Measurements from ENCODE around the gene SNX13. TPM values are rescaled to one million over a fixed set of nuclear protein-coding genes. Genes with fewer than 3 reads are reported as not detected.

Gene SNX13
- total and polyA plus RNA-seq, 9 of the 15 experiments (the other 6 are each of a cell fraction or from before 2014, with no cell fraction given): 5.6 to 33.2 (median 25.4) TPM

DNA sequence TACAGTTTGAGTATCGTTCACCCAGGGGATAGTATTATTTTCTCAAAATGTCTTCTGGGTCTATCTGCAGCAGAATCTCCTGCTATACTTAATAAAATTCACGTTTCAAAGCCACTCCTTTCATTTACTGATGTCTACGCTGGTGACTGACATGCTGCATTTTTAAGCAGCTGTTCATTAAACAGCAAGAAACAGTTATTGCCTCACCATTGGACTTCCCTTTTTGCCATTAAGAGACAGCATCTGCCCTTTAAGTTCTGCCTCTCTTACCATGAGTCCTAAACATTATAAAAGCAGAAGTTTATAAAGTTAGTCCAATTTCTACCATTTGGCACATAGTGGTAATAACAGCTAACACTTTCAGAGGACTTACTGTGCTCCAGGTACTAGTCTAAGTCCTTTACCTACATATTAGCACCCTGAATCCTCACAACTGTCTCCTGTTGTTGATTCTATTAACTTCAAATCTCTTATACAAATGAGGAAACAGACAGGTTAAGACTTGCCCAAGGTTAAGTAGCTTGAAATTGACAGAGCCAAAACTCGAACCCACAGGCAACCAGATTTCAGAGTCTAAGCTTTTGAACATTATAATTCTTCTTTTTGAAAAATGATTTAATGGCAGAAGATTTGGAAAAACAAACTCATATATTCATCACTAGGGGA lies 169.5 kb downstream of the SNX13 start:
- no peak for FAIRE-seq
- no peaks in the 10 kb centered on the region for H3K9me3 ChIP-seq (replicated peaks; ENCODE audit: control insufficient read depth, insufficient read depth, low read depth, low read length)
- ATAC-seq: no peak
- H3K27me3 ChIP-seq (ENCODE audit: control insufficient read depth in 2 of 2, insufficient read depth in 2 of 2, low read length in 2 of 2): no peaks in the 10 kb centered on the region
- CTCF ChIA-PET (ENCODE audit: low intra/inter-chr PET ratio): interaction anchor here (1.8 kb wide), 1 partner anchor 575 kb away, joined by 8 read pairs; no protein-coding TSS in a partner anchor
- no peaks in the 10 kb centered on the region for H3K4me1 ChIP-seq (replicated peaks in 1 of 2; ENCODE audit: control insufficient read depth in 2 of 2, insufficient read depth in 2 of 2, low read length in 2 of 2)
- no peaks in the 10 kb centered on the region for H4K20me1 ChIP-seq (replicated peaks; ENCODE audit: control insufficient read depth, insufficient read depth, low read length)
- no peak for DNase-seq (ENCODE audit: extremely low read depth in 1 of 4, low spot score in 3 of 4)
- no peak overlapping the region for H3K9ac ChIP-seq (ENCODE audit: insufficient read depth in 1 of 2, low read depth in 2 of 2, low read length in 2 of 2)
- 0 out of 2 replicates have a peak, but pooled peaks have one; percentile 20 for TF ChIP-seq CEBPB (tag; IDR thresholded peaks at IDR 0.05)
- no peak for TF ChIP-seq ZFP36 (IDR thresholded peaks at IDR 0.05; ENCODE audit: low read depth, low read length, partially characterized antibody)
- no peak for TF ChIP-seq ZNF77 (CRISPR knock-in tag; IDR thresholded peaks at IDR 0.05)
- TF ChIP-seq SPI1 (IDR thresholded peaks at IDR 0.05; ENCODE audit: borderline replicate concordance, low read depth, low read length): peak; percentile 58; the same call in 1 of the 2 replicates
- TF ChIP-seq, protein P1, sequence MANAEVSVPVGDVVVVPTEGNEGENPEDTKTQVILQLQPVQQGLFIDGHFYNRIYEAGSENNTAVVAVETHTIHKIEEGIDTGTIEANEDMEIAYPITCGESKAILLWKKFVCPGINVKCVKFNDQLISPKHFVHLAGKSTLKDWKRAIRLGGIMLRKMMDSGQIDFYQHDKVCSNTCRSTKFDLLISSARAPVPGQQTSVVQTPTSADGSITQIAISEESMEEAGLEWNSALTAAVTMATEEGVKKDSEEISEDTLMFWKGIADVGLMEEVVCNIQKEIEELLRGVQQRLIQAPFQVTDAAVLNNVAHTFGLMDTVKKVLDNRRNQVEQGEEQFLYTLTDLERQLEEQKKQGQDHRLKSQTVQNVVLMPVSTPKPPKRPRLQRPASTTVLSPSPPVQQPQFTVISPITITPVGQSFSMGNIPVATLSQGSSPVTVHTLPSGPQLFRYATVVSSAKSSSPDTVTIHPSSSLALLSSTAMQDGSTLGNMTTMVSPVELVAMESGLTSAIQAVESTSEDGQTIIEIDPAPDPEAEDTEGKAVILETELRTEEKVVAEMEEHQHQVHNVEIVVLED (CRISPR knock-in tag; IDR thresholded peaks at IDR 0.05): no peak
- TF ChIP-seq ZNF76 (CRISPR knock-in tag; IDR thresholded peaks at IDR 0.05; ENCODE audit: borderline replicate concordance): no peak
- no peak for TF ChIP-seq CEBPG (CRISPR knock-in tag; IDR thresholded peaks at IDR 0.05)
- TF ChIP-seq CEBPG (tag; conservative IDR thresholded peaks at IDR 0.05 in 1 of 2, IDR thresholded peaks at IDR 0.05 in 1 of 2): 0 out of 4 replicates have a peak, but pooled peaks of 1 of the 2 experiments have one; percentile 27
- TF ChIP-seq, protein P2, sequence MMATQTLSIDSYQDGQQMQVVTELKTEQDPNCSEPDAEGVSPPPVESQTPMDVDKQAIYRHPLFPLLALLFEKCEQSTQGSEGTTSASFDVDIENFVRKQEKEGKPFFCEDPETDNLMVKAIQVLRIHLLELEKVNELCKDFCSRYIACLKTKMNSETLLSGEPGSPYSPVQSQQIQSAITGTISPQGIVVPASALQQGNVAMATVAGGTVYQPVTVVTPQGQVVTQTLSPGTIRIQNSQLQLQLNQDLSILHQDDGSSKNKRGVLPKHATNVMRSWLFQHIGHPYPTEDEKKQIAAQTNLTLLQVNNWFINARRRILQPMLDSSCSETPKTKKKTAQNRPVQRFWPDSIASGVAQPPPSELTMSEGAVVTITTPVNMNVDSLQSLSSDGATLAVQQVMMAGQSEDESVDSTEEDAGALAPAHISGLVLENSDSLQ (IDR thresholded peaks at IDR 0.05): peak; percentile 12; the same call in 1 of the 2 replicates
- no peak overlapping the region for H3K27ac ChIP-seq (ENCODE audit: extremely low read depth, low read depth, low read length)
- no TSS peak for BruUV-seq (replicated peaks)
- H3K9me1 ChIP-seq (ENCODE audit: control insufficient read depth, insufficient read depth, low read length): no peaks in the 10 kb centered on the region
- H2AFZ ChIP-seq (ENCODE audit: low read depth, low read length): no peak overlapping the region
- intact Hi-C loops (cut with micrococcal nuclease) (loop anchor here (1.0 to 5.0 kb wide), 4 partner anchors 64 to 574 kb away; no protein-coding TSS in a partner anchor), in situ Hi-C loops (cut with MboI) (loop anchor here (10.0 kb wide), 1 partner anchor 554 kb away; no protein-coding TSS in a partner anchor)
- WGBS (ENCODE audit: insufficient coverage, low coverage, missing lambda C conversion rate): 3% methylated on average over 4 of the region's 4 CpGs
- H3K4me2 ChIP-seq (ENCODE audit: insufficient read depth, low read length): no peak overlapping the region
- no peaks in the 10 kb centered on the region for H3K79me2 ChIP-seq (ENCODE audit: control insufficient read depth, insufficient read depth, low read length)
- POLR2A ChIA-PET: interaction anchor here (0.6 to 0.7 kb wide), 2 partner anchors 110 to 452 kb away, joined by 3 read pairs; no protein-coding TSS in a partner anchor
- H3K4me3 ChIP-seq: no peak overlapping the region
- no peaks in the 10 kb centered on the region for H3K36me3 ChIP-seq (ENCODE audit: control insufficient read depth, insufficient read depth, low read length)

Measured in K562 (cell line).